Vagina (tissue), 2 donors: Measurements from ENCODE around the gene TOMM40.

Experiments used
- CTCF ChIP-seq, 3 experiments: fragments of 450-650 bp in 2 of 3; fragments of 200-600 bp in 1 of 3; sonication (generic) in 1 of 3; IDR thresholded peaks; one replicate each; pipeline ENCODE4 v1.5.1; 2017 to 2019; ENCODE audit warnings: antibody characterized with exemption in 3 of 3, mild to moderate bottlenecking in 2 of 3, moderate library complexity in 2 of 3
- POLR2A ChIP-seq, 2 donors: fragments of 450-650 bp; IDR thresholded peaks; one replicate each; pipeline ENCODE4 v1.6.1; 2017; ENCODE audit warnings: antibody characterized with exemption in 2 of 2, mild to moderate bottlenecking in 2 of 2, moderate library complexity in 2 of 2
- POLR2AphosphoS5 ChIP-seq, 2 donors: sonication (generic); formaldehyde crosslinking; IDR thresholded peaks; one replicate each; pipeline ENCODE4 v1.9.0; 2017; ENCODE audit warnings: antibody characterized with exemption in 2 of 2, mild to moderate bottlenecking in 2 of 2, low read depth in 1 of 2; ENCODE audit not compliant: insufficient read depth in 1 of 2

GRCh38 chr19:44846455-44847143 lies 44.5 kb upstream of the TOMM40 start:
- no peak for TF ChIP-seq CTCF (IDR thresholded peaks at IDR 0.05)
- no peak for TF ChIP-seq POLR2A (IDR thresholded peaks at IDR 0.05)
- TF ChIP-seq POLR2AphosphoS5 (IDR thresholded peaks at IDR 0.05; ENCODE audit: insufficient read depth in 1 of 2, low read depth in 1 of 2) = no peak
